Loucy (cell line): ENCODE data around the gene ZNF784.

Experiments
- H2AFZ ChIP-seq: fragments of 200-600 bp; sonication (generic); 2 replicates; pipeline ENCODE4 v1.6.0; 2016; ENCODE audit warnings: antibody characterized with exemption, mild to moderate bottlenecking, low read length, moderate library complexity
- H3F3A ChIP-seq: fragments of 200-600 bp; 2 replicates; pipeline ENCODE4 v1.6.0; 2016; ENCODE audit warnings: antibody characterized with exemption, low read depth, mild to moderate bottlenecking
- H3K27me3 ChIP-seq: fragments of 200-600 bp; sonication (generic); 2 replicates; pipeline ENCODE4 v1.6.1; 2014; ENCODE audit warnings: low read length, mild to moderate bottlenecking; ENCODE audit not compliant: insufficient read depth, poor library complexity, severe bottlenecking
- H3K36me3 ChIP-seq: fragments of 200-600 bp; sonication (generic); 2 replicates; pipeline ENCODE4 v1.6.1; 2016; ENCODE audit warnings: low read length; ENCODE audit not compliant: insufficient read depth
- H3K4me1 ChIP-seq: fragments of 200-600 bp; sonication (generic); 2 replicates; pipeline ENCODE4 v1.5.1; 2014; ENCODE audit warnings: low read length, mild to moderate bottlenecking; ENCODE audit not compliant: insufficient read depth, poor library complexity, severe bottlenecking
- H3K4me2 ChIP-seq: fragments of 200-600 bp; sonication (generic); 2 replicates; pipeline ENCODE4 v1.6.0; 2014; ENCODE audit warnings: antibody characterized with exemption, low read length, low read depth, mild to moderate bottlenecking; ENCODE audit not compliant: poor library complexity, severe bottlenecking
- H3K4me3 ChIP-seq: fragments of 200-600 bp; sonication (generic); 2 replicates; pipeline ENCODE4 v1.5.1; 2014; ENCODE audit warnings: low read length, mild to moderate bottlenecking, mixed read lengths; ENCODE audit not compliant: poor library complexity, severe bottlenecking
- H3K79me2 ChIP-seq: fragments of 200-600 bp; sonication (generic); 2 replicates; pipeline ENCODE4 v1.6.1; 2014; ENCODE audit warnings: low read length; ENCODE audit not compliant: insufficient read depth
- H3K9ac ChIP-seq: fragments of 200-600 bp; sonication (generic); 2 replicates; pipeline ENCODE4 v1.6.0; 2014; ENCODE audit warnings: mild to moderate bottlenecking, low read depth, low read length, moderate library complexity; ENCODE audit not compliant: poor library complexity, severe bottlenecking
- H3K9me2 ChIP-seq: fragments of 200-600 bp; sonication (generic); replicated peaks from 2 replicates; pipeline ENCODE4 v1.6.1; 2016; ENCODE audit warnings: low read depth, low read length, mixed read lengths
- H3K9me3 ChIP-seq: fragments of 200-600 bp; sonication (generic); 2 replicates; pipeline ENCODE4 v1.6.1; 2014; ENCODE audit warnings: mild to moderate bottlenecking, antibody characterized with exemption, low read length, low read depth; ENCODE audit not compliant: insufficient read depth
- H4K20me1 ChIP-seq: fragments of 200-600 bp; sonication (generic); 2 replicates; pipeline ENCODE4 v1.6.0; 2014; ENCODE audit warnings: antibody characterized with exemption, low read length, mild to moderate bottlenecking; ENCODE audit not compliant: insufficient read depth, poor library complexity, severe bottlenecking
- EZH2phosphoT487 ChIP-seq: fragments of 200-600 bp; IDR thresholded peaks from 2 replicates; pipeline ENCODE4 v1.6.1; 2018; ENCODE audit warnings: antibody characterized with exemption, mild to moderate bottlenecking, moderate library complexity, borderline replicate concordance
- TF ChIP-seq, protein P1 (sequence below): fragments of 200-600 bp; sonication (generic); conservative IDR thresholded peaks from 2 replicates; pipeline ENCODE4 v1.5.1; 2014; ENCODE audit warnings: mild to moderate bottlenecking, antibody characterized with exemption, low read length

The ZNF784 gene

DNA sequence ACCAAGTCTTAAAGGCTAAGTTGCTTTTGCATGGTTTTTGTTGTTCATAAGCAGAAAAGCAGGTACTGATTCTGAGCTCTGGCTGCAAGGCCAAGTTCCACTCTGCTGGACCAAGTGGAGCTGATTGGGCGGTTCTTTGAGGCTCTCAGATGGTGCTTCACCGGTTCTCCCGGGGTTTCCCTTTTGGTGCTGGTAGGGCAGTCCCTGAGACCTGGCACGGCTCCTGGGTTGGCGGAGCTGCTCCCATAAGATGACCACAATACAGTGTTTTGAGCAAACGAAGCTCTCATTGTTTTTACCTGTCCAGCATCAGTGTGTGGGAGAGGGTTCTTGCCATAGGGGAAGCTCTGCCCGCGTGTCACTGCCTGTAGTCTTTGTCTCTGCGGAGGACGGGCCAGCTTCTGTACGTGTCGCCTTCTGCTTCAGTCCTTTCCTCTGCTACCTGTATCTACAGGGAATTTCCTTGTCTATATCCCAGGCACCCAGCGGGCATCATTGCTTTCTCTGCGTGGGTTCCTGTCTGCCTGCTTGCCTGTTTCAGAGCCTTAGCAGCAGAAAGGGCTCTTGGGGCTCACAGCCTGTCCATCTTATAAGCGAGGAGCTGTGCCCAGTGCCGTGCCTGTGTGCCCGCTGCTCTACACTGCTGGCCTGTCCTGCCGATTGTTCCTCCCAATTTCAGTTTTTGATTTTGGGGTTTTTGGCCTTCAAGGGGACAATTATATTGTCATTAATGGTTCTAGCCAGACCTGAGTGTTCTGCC, 32.8 kb upstream of the ZNF784 start:
- TF ChIP-seq EZH2phosphoT487 = no peak
- TF ChIP-seq, protein P1, sequence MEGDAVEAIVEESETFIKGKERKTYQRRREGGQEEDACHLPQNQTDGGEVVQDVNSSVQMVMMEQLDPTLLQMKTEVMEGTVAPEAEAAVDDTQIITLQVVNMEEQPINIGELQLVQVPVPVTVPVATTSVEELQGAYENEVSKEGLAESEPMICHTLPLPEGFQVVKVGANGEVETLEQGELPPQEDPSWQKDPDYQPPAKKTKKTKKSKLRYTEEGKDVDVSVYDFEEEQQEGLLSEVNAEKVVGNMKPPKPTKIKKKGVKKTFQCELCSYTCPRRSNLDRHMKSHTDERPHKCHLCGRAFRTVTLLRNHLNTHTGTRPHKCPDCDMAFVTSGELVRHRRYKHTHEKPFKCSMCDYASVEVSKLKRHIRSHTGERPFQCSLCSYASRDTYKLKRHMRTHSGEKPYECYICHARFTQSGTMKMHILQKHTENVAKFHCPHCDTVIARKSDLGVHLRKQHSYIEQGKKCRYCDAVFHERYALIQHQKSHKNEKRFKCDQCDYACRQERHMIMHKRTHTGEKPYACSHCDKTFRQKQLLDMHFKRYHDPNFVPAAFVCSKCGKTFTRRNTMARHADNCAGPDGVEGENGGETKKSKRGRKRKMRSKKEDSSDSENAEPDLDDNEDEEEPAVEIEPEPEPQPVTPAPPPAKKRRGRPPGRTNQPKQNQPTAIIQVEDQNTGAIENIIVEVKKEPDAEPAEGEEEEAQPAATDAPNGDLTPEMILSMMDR = no peak
- Histone ChIP-seq H3K4me3 (peak overlapping the region; percentile 82), H2AFZ (no peak overlapping the region), H3F3A (no peaks in the 10 kb centered on the region), H3K4me2 (peak overlapping the region; percentile 94), H4K20me1 (peaks cover 67% of the 10 kb centered on the region), H3K9ac (peak overlapping the region; percentile 95), H3K36me3 (peaks cover 31% of the 10 kb centered on the region), H3K27me3 (peaks cover 4% of the 10 kb centered on the region), H3K79me2 (peaks cover 72% of the 10 kb centered on the region), H3K9me2 (no peaks in the 10 kb centered on the region), H3K9me3 (no peaks in the 10 kb centered on the region), H3K4me1 (peaks cover 33% of the 10 kb centered on the region)

GRCh38 chr19:55656552-55656951, 32.2 kb upstream of the ZNF784 start:
- Histone ChIP-seq H3K9me2 (no peaks in the 10 kb centered on the region), H3K4me2 (peak overlapping the region; percentile 94), H3F3A (no peaks in the 10 kb centered on the region), H3K36me3 (peaks cover 25% of the 10 kb centered on the region; the same call in 1 of the 2 replicates), H3K4me1 (peaks cover 33% of the 10 kb centered on the region), H3K9me3 (no peaks in the 10 kb centered on the region), H2AFZ (no peak overlapping the region), H3K4me3 (peak overlapping the region; percentile 82), H3K27me3 (peaks cover 4% of the 10 kb centered on the region), H4K20me1 (peaks cover 61% of the 10 kb centered on the region), H3K79me2 (peaks cover 66% of the 10 kb centered on the region), H3K9ac (peak overlapping the region; percentile 95)
- TF ChIP-seq EZH2phosphoT487 = no peak
- TF ChIP-seq, protein P1 = no peak

DNA sequence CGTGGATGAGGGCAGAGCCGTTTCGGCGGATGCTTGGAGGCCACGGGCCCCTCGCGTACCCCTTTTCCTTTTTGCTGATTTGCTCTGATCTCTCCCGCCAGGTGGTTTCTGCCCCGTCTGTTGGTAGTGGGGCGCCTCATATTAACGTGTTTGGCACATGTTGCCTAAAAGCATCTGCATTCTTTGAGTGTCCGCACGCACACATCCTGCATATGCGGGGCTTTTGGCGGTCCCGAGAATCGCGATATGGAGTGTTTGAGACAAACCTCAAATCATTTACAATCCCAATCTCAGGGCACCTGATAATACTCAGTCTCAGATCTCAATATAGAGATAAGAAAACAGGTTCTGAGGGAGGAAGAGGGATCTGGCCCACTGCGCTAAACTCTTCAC, 31.3 kb upstream of the ZNF784 start:
- TF ChIP-seq, protein P1 = no peak
- TF ChIP-seq EZH2phosphoT487 = no peak
- Histone ChIP-seq H3K9me3 (no peaks in the 10 kb centered on the region), H3K4me2 (peak overlapping the region; percentile 94), H3K36me3 (peaks cover 16% of the 10 kb centered on the region; the same call in 1 of the 2 replicates), H3K4me3 (peak overlapping the region; percentile 82), H3K9me2 (no peaks in the 10 kb centered on the region), H2AFZ (no peak overlapping the region), H3K4me1 (peaks cover 33% of the 10 kb centered on the region), H3K27me3 (peaks cover 4% of the 10 kb centered on the region), H3F3A (no peaks in the 10 kb centered on the region), H3K79me2 (peaks cover 57% of the 10 kb centered on the region), H3K9ac (peak overlapping the region; percentile 95), H4K20me1 (peaks cover 52% of the 10 kb centered on the region)
